GM12874 (cell line): Measurements from ENCODE around the gene MAD1L1.

ENCODE experiments used
- CTCF ChIP-seq: IDR thresholded peaks from 2 replicates; pipeline ENCODE4 v1.5.1; 2011; ENCODE audit warnings: low read depth, mild to moderate bottlenecking, control low read depth, low read length, moderate library complexity; ENCODE audit not compliant: insufficient read depth

The MAD1L1 gene

GRCh38 chr7:1884583-1885350 is 348.0 kb downstream of the MAD1L1 start:
- no peak for TF ChIP-seq CTCF

GRCh38 chr7:1883834-1884582 is 348.7 kb downstream of the MAD1L1 start:
- no peak for TF ChIP-seq CTCF

GRCh38 chr7:1883031-1883761 is 349.5 kb downstream of the MAD1L1 start:
- no peak for TF ChIP-seq CTCF

- TF ChIP-seq CTCF, result no peak
Measured at GRCh38 chr7:1882451-1882850, 350.3 kb downstream of the MAD1L1 start.

GRCh38 chr7:1881946-1882345 is 350.8 kb downstream of the MAD1L1 start:
- TF ChIP-seq CTCF, result no peak

GRCh38 chr7:1873857-1874589 is 358.7 kb downstream of the MAD1L1 start:
- TF ChIP-seq CTCF, result no peak
